Body of pancreas (tissue), 4 donors: Measurements from ENCODE around the gene PPP1R15A. TPM values are rescaled to one million over a fixed set of nuclear protein-coding genes. Genes with fewer than 3 reads are reported as not detected.
"Not testable (repeated sequence)": the region's sequence is repeated elsewhere in the genome, so short reads cannot be mapped to it uniquely, and the experiment has no call there.

Source experiments
- ATAC-seq: fragments of 150-250 bp; one replicate; pipeline ENCODE4 v1.9.1; 2016
- DNase-seq, 4 donors: peaks; one replicate each; pipeline ENCODE4 v3.0.0-alpha.2; 2019
- H3K27ac ChIP-seq, 4 donors: fragments of 200-600 bp; sonication (generic); 1 replicate in 3 of 4; 2 replicates in 1 of 4; pipeline versions ENCODE4 v1.5.1 to v1.6.1; 2016 to 2019; ENCODE audit warnings: mild to moderate bottlenecking in 1 of 4, mixed read lengths in 1 of 4, moderate library complexity in 1 of 4
- H3K27me3 ChIP-seq, 2 donors: fragments of 200-600 bp; sonication (generic); one replicate each; pipeline ENCODE4 v1.6.0; 2016; ENCODE audit warnings: mild to moderate bottlenecking in 1 of 2
- H3K36me3 ChIP-seq, 2 donors: fragments of 200-600 bp; sonication (generic); replicated peaks in 1 of 2; 2 replicates each; pipeline ENCODE4 v1.5.1; 2016; ENCODE audit warnings: low read depth in 2 of 2; ENCODE audit not compliant: insufficient read depth in 1 of 2
- H3K4me1 ChIP-seq: fragments of 200-600 bp; sonication (generic); one replicate; pipeline ENCODE4 v1.6.0; 2016
- H3K4me3 ChIP-seq, 2 donors: fragments of 200-600 bp; sonication (generic); 1 replicate in 1 of 2; 2 replicates in 1 of 2; pipeline ENCODE4 v1.5.1; 2016 to 2019
- H3K9me3 ChIP-seq, 3 donors: fragments of 200-600 bp; sonication (generic); 1 replicate in 2 of 3; 2 replicates in 1 of 3; pipeline ENCODE4 v1.5.1; 2016
- CTCF ChIP-seq, 7 experiments: fragments of 450-650 bp in 4 of 7; fragments of 200-600 bp in 3 of 7; sonication (generic) in 3 of 7; IDR thresholded peaks; one replicate each; pipeline ENCODE4 v1.5.1; 2016 to 2019; ENCODE audit warnings: antibody characterized with exemption in 7 of 7
- POLR2A ChIP-seq, 3 donors: fragments of 450-650 bp; IDR thresholded peaks; one replicate each; pipeline ENCODE4 v1.6.1; 2016; ENCODE audit warnings: antibody characterized with exemption in 3 of 3, mild to moderate bottlenecking in 2 of 3
- WGBS, 2 donors: methylation state at CpG; one replicate each; pipeline ENCODE4 v1.1.5; 2017; 5-methylcytosine and 5-hydroxymethylcytosine counted together
- intact Hi-C: fragments of 100-400 bp; cut with DNase I; formaldehyde crosslinking; loops from one replicate; pipeline ENCODE4 v1.15.1; 2023
- total RNA-seq, 2 donors: library from RNA; depleted of rRNA; stranded (reverse); fragments of >200 nt; gene quantifications; one replicate each; pipeline ENCODE4 v1.1.0, GENCODE V29; 2016

The PPP1R15A gene
- total RNA-seq, 2 donors from 2014 or later, result 17.9 to 49.4 TPM

GRCh38 chr19:48905664-48906063, 33.4 kb downstream of the PPP1R15A start:
- Histone ChIP-seq H3K27me3 (no peaks in the 10 kb centered on the region), H3K36me3 (peaks cover 0 to 12% of the 10 kb centered on the region in 2 donors), H3K4me1 (peaks cover 20% of the 10 kb centered on the region), H3K4me3 (no peak overlapping the region), H3K27ac (no peak overlapping the region), H3K9me3 (no peaks in the 10 kb centered on the region)
- WGBS, 2 donors, result 86 to 94% methylated on average over 5 to 14 of the region's 14 CpGs
- ATAC-seq (no peak), DNase-seq (no peak)
- TF ChIP-seq CTCF (IDR thresholded peaks at IDR 0.05), result no peak
- TF ChIP-seq POLR2A (IDR thresholded peaks at IDR 0.05), result no peak
- intact Hi-C loops, result no loop called here

- Histone ChIP-seq H3K36me3 (peaks cover 0 to 13% of the 10 kb centered on the region in 2 donors), H3K27me3 (no peaks in the 10 kb centered on the region), H3K9me3 (no peaks in the 10 kb centered on the region), H3K4me1 (peaks cover 13% of the 10 kb centered on the region), H3K4me3 (no peak overlapping the region), H3K27ac (no peak overlapping the region)
- DNase-seq (no peak), ATAC-seq (no peak)
- TF ChIP-seq CTCF (IDR thresholded peaks at IDR 0.05) (no peak), POLR2A (IDR thresholded peaks at IDR 0.05) (no peak)
- 96 to 98% methylated on average over 10 of the region's 10 CpGs for WGBS, 2 donors
- intact Hi-C loops, result no loop called here
Measured at GRCh38 chr19:48906324-48906723, 34.1 kb downstream of the PPP1R15A start.

- Histone ChIP-seq H3K27ac (no peak overlapping the region), H3K9me3 (no peaks in the 10 kb centered on the region), H3K4me1 (no peaks in the 10 kb centered on the region), H3K27me3 (no peaks in the 10 kb centered on the region), H3K4me3 (no peak overlapping the region), H3K36me3 (peaks cover 0 to 15% of the 10 kb centered on the region in 2 donors)
- no peak for DNase-seq
- WGBS, 2 donors, result 91% methylated on average over 13 to 14 of the region's 14 CpGs
- no peak for ATAC-seq
- intact Hi-C loops, result no loop called here
- TF ChIP-seq POLR2A (IDR thresholded peaks at IDR 0.05) (no peak), CTCF (IDR thresholded peaks at IDR 0.05) (no peak)
Measured at GRCh38 chr19:48907671-48908070, 35.5 kb downstream of the PPP1R15A start.

GRCh38 chr19:48909424-48910077, 37.3 kb downstream of the PPP1R15A start:
- H3K4me3 ChIP-seq, H3K27me3 ChIP-seq, H3K4me1 ChIP-seq, H3K9me3 ChIP-seq, H3K27ac ChIP-seq, DNase-seq, ATAC-seq, intact Hi-C loops: not testable (repeated sequence)
- H3K36me3 ChIP-seq, result peaks cover 7 to 20% of the 10 kb centered on the region in 2 donors
- WGBS, 2 donors, result 91 to 95% methylated on average over 11 of the region's 11 CpGs

GRCh38 chr19:48910803-48911202, 38.6 kb downstream of the PPP1R15A start:
- no peak overlapping the region for H3K4me3 ChIP-seq
- no peaks in the 10 kb centered on the region for H3K9me3 ChIP-seq
- no peak for DNase-seq
- no peak for ATAC-seq
- WGBS, 2 donors, result 71 to 95% methylated on average over 1 to 2 of the region's 2 CpGs
- H3K36me3 ChIP-seq, result peaks cover 13 to 19% of the 10 kb centered on the region in 2 donors
- H3K27me3 ChIP-seq, result no peaks in the 10 kb centered on the region
- TF ChIP-seq CTCF (IDR thresholded peaks at IDR 0.05), result no peak
- TF ChIP-seq POLR2A (IDR thresholded peaks at IDR 0.05), result no peak
- no peak overlapping the region for H3K27ac ChIP-seq
- intact Hi-C loops, result no loop called here
- H3K4me1 ChIP-seq, result no peaks in the 10 kb centered on the region
